GM19324 (cell line): ENCODE data around the gene GADD45GIP1.
"Not testable (repeated sequence)": the region's sequence is repeated elsewhere in the genome, so short reads cannot be mapped to it uniquely, and the experiment has no call there.

ENCODE experiments used
- ATAC-seq: cut with Tn5 transposase; IDR thresholded peaks from one replicate; pipeline ENCODE4 v1.9.1; 2021; ENCODE audit warnings: mild to moderate bottlenecking, moderate library complexity; ENCODE audit not compliant: unreplicated experiment, low FRiP score

Gene GADD45GIP1

DNA sequence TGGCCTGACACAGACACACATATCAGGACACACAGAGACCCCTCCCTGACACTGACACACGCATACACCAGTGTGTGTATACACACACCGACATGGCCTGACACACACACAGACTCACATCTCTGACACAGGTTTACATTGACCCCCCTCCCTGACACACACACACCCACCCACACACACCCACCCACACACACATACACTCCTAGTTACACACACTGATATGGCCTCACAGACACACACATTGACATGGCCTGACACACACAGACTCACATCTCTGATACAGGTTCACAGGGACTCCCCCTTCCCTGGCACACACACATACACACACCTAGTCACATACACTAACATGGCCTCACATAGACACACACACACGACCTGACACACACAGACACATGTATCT is 33.8 kb upstream of the GADD45GIP1 start:
- ATAC-seq, result no peak

DNA sequence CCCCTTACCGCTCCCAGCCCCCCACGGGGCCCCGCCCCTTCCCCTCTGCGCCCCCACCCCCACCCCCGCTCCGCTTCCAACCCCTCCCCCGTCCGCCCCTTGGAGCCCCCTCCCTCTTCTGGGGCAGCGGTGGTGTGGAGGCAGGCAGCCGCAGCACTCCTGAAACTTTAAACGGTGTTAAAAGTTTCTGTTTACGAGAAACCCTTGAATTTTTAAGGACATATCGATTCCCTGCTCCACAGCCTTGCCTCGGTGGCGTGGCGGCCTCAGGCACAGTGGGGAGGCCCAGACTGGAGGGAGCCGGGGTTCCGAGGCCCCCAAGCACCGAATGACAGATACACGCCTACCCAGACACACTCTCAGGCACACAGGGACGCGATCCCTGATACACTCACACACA is 33.4 kb upstream of the GADD45GIP1 start:
- no peak for ATAC-seq

- no peak for ATAC-seq
These were observed 30.8 kb upstream of the GADD45GIP1 start for GRCh38 chr19:12987781-12988180.

DNA sequence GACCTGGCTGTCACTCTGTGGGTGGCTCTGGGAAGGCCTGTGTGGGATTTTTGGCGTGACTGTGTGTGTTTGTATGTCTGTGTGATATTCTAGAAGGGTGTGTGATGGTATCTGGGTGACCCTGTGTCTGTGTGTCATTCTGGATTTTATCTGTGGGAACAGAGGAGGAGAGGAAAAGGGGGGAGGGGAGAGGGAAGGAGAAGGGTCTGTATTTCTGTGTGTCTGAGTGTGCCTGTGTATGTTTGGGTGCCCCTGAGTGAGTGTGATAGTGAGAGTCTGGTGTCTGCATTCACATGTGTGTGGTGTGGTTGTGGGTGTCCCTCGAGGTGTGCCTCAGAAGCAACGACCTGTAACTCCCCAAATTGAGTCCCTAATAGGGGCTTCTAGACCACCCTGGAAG is 30.2 kb upstream of the GADD45GIP1 start:
- ATAC-seq, result no peak

DNA sequence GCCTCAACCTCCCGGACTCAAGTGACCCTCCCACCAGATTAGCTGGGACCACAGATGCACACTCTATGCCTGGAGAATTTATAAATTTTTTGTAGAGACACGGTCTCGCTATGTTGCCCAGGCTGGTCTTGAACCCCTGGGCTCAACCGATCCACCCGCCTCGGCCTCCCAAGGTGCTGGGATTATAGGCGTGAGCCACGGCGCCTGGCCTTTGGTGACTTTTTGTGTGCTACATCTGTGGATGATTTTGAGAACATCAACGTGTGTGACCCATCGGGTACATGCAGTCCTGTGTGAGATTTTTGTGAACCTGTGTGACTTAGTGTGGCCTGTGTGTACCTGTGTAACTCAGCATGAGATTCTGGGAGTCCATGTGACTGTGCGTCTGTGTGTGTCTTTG is 29.7 kb upstream of the GADD45GIP1 start:
- no peak for ATAC-seq

GRCh38 chr19:12985049-12985776 is 28.2 kb upstream of the GADD45GIP1 start:
- no peak for ATAC-seq

DNA sequence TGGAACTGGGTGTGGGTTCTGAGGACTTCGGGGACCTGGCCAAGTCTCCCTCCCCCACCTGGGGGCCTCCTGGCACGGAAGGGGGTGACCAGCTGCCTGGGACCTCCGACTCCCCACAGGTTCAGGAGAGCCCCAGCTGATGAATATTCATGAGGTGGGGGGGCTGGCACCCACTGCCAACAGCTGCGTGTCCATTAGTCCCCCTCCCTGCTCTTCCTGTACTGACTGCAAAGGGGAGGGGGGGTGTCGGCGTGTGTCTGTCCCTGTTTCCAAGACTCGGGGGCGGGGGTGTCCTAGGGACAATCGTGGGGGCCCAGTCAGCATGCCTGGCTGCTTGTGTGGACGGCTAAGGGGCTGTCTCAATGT is 27.6 kb upstream of the GADD45GIP1 start:
- no peak for ATAC-seq

DNA sequence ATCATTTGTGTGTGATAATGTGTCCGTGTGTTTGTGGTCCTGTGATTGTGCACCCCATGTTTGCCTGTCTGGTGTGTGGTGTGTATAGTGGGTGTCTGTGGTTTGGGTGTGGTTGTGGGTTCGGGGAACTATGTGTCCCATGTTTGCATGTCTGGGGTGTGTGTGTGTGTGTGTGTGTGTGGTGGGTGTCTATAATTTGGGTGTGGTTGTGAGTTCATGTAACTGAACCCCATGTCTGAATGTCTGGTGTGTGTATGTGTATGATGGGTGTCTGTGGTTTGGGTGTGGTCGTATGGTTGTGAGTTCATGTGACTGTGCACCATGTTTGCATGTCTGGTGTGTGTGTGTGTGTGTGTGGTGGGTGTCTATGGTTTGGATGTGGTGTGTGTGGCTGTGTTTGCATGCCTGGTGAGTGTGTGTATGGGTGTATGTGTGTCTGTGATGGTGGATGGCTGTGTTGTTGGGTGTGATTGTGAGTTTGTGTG is 27.2 kb upstream of the GADD45GIP1 start:
- ATAC-seq, result no peak

- ATAC-seq, result peak; percentile 49
These were observed 26.6 kb upstream of the GADD45GIP1 start for GRCh38 chr19:12983542-12984142.

DNA sequence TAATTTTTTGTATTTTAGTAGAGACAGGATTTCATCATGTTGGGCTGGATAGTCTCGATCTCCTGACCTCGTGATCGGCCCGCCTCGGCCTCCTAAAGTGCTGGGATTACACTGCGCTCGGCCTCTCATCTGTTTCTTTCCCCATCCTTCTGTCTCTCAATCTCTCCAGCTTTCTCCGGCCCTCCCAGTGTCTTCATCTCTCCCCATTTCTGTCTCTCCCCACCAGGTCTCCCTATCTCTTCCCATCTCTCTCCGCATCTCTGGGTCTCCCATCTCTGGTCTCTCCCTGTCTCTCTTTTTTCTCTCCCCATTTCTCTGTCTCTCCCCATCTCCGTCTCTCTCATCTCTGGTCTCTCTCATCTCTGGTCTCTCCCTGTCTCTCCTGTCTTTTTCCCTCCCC is 26.1 kb upstream of the GADD45GIP1 start:
- no peak for ATAC-seq

DNA sequence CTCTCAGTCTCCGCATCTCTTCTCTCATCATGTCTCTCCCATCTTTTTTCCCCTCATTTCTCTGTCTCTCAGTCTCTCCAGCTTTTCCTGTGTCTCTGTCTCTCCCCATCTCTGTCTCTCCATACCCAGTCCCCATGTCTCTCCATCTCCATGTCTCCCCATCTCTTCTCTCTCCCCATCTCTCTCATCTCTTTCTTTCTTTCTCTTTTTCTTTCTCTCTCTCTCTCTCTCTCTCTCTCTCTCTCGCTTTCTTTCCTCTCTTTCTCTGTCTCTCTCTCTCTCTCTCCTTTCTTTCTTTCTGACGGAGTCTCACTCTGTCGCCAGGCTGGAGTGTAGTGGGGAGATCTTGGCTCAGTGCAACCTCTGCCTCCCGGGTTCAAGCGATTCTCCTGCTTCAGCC is 25.6 kb upstream of the GADD45GIP1 start:
- ATAC-seq, result no peak

- ATAC-seq, result no peak
These were observed 23.0 kb upstream of the GADD45GIP1 start for GRCh38 chr19:12979974-12980373.

DNA sequence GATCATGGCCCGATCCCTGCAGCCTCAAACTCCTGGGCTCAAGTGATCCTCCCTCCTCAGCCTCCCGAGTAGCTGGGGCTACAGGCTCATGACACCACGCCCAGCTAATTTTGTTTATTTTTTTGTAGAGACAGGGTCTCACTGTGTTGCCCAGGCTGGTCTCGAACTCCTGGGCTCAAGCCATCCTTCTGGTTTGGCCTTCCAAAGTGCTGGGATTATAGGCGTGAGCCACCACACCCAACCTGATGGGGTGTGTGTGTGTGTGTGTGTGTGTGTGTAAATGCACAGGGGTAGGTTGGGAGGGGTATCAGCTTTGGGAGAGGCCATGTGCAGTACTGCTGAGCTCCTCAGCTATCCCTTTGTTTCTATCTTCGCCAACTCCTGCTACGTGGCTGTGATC is 19.1 kb upstream of the GADD45GIP1 start:
- not testable (repeated sequence) for ATAC-seq

DNA sequence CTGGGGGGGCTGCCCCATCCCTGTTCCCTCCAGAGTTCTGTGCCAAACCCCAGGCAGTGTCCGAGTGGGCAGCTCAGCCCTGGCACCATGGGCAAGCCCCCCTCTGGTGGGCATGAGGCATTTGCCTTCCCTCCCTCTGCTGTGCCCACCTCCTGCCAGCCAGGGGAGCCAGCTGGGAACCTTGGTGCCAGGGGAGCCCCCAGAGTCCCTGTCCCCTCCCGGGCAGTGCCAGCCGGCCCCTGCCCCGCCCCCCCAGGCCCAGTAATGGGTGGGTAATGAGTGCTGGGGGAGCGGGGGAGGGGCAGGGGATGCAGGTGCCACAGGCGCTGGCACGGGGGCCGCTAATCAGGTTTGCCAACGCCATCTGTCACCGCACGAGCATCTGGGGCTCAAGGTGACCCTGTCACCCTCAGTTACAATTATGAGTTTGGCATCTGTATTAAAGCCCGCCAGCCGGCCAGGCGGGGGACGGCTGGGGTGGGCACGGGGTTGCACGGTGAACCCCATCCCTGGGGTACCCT is 18.3 kb upstream of the GADD45GIP1 start:
- ATAC-seq, result no peak

DNA sequence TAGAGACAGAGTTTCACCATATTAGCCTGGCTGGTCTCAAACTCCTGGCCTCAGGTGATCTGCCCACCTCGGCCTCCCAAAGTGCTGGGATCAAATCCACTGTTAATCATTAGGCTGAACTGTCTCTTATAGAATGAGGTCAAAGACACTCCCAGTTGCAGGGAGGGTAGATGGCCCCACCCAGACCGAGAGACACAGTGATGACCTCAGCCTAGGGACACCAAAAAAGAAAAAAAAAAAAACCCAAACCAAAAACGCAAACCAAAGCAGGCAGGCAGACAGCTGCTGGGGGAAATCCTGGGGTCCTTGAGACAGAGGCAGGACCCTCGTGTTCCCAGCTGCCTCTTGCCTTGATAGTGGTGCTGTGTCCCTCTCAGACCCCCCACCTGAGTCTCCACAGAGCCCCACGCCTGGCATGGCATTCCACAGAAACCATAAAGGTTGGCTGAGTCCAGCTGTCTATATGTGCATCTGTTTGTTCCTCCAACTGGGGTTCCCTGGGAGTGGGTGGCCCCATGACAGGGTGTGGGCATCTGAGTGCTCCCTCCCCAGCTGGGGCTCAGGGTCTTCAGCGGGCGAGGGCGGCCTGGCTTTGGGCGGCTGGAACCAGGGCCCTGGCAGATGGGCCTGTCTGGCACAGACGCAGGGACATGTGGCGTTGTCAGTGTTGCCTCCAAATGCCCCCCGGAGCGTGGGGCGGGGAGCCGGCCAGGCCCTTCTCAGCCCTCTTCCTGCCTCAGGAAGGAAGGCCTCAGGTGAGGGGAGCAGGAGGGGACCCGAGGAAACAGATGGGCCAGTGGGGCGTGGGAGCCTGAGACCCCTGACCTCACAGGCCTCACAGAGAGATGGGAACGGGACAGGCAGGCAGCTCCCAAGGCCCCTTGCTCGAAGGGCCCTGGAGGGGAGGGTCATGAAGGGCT is 17.5 kb upstream of the GADD45GIP1 start:
- no peak for ATAC-seq

GRCh38 chr19:12973236-12973635 is 16.2 kb upstream of the GADD45GIP1 start:
- no peak for ATAC-seq

GRCh38 chr19:12970070-12970820 is 13.2 kb upstream of the GADD45GIP1 start:
- no peak for ATAC-seq

- ATAC-seq, result no peak
These were observed 12.4 kb upstream of the GADD45GIP1 start, which contains the start of gene DAND5 for GRCh38 chr19:12969292-12969988. Gene DAND5, plus strand, starts transcription at chr19:12969576. Its CDS starts 85 bp downstream, at chr19:12969661.

GRCh38 chr19:12967907-12968306 is 10.9 kb upstream of the GADD45GIP1 start:
- no peak for ATAC-seq

DNA sequence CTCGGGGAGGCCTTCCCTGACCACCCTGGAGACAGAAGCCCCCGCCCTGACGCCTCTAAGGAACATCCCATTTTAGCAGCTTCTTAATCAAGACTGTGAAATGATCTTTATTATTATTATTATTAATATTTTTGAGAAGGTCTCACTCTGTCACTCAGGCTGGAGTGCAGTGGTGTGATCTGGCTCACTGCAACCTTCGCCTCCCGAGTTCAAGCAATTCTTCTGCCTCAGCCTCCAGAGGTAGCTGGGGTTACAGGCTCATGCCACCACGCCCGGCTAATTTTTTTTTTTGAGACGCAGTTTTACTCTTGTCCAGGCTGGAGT is 8.8 kb upstream of the GADD45GIP1 start:
- no peak for ATAC-seq
